GM21825 (cell line): ENCODE results near the gene CISD3.
A peak's percentile ranks its signal among the peaks of the same experiment; 100 is the strongest.

Source experiments
- ATAC-seq: cut with Tn5 transposase; IDR thresholded peaks from one replicate; pipeline ENCODE4 v1.9.1; 2021; ENCODE audit warnings: mild to moderate bottlenecking, moderate library complexity; ENCODE audit not compliant: unreplicated experiment

The CISD3 gene

GRCh38 chr17:38729886-38730525 is at the start of gene CISD3:
Gene CISD3 (plus strand): TSS chr17:38730341. CDS start chr17:38730359, 18 bp downstream.
- peak; percentile 74 for ATAC-seq

- ATAC-seq = no peak
Measured at GRCh38 chr17:38681096-38681495, 49.0 kb upstream of the CISD3 start.

- ATAC-seq = no peak
Measured at GRCh38 chr17:38685491-38685890, 44.6 kb upstream of the CISD3 start.

- ATAC-seq = no peak
Measured at GRCh38 chr17:38687286-38687685, 42.9 kb upstream of the CISD3 start.

GRCh38 chr17:38690386-38690785 is 39.8 kb upstream of the CISD3 start:
- no peak for ATAC-seq

GRCh38 chr17:38691154-38691553 is 39.0 kb upstream of the CISD3 start:
- no peak for ATAC-seq

- no peak for ATAC-seq
Measured at GRCh38 chr17:38693700-38694329, 36.3 kb upstream of the CISD3 start.

GRCh38 chr17:38697061-38697820 is 32.9 kb upstream of the CISD3 start:
- no peak for ATAC-seq

- ATAC-seq = no peak
Measured at GRCh38 chr17:38698760-38699159, 31.4 kb upstream of the CISD3 start.

- peak; percentile 28 for ATAC-seq
Measured at GRCh38 chr17:38701504-38702165, 28.5 kb upstream of the CISD3 start.

- peak; percentile 27 for ATAC-seq
Measured at GRCh38 chr17:38702166-38702915, 27.8 kb upstream of the CISD3 start.

GRCh38 chr17:38702916-38703741 is 27.0 kb upstream of the CISD3 start:
- ATAC-seq = no peak

GRCh38 chr17:38703742-38704605 is 26.2 kb upstream of the CISD3 start:
- ATAC-seq = no peak

GRCh38 chr17:38704606-38705522 is 25.3 kb upstream of the CISD3 start, which contains the start of gene MLLT6:
Gene MLLT6 (plus strand): TSS chr17:38705273. CDS start chr17:38705633, 360 bp downstream.
- ATAC-seq = no peak

- ATAC-seq = no peak
Measured at GRCh38 chr17:38705523-38705802, 24.7 kb upstream of the CISD3 start.

GRCh38 chr17:38705803-38706504 is 24.2 kb upstream of the CISD3 start:
- no peak for ATAC-seq

GRCh38 chr17:38706505-38707216 is 23.5 kb upstream of the CISD3 start:
- ATAC-seq = no peak
